GM21619 (cell line): ENCODE measurements around the gene WTAP.
"Not testable (repeated sequence)": the region's sequence is repeated elsewhere in the genome, so short reads cannot be mapped to it uniquely, and the experiment has no call there.

Experiments
- ATAC-seq: cut with Tn5 transposase; IDR thresholded peaks from one replicate; pipeline ENCODE4 v1.9.1; 2021; ENCODE audit not compliant: unreplicated experiment

Gene WTAP

DNA sequence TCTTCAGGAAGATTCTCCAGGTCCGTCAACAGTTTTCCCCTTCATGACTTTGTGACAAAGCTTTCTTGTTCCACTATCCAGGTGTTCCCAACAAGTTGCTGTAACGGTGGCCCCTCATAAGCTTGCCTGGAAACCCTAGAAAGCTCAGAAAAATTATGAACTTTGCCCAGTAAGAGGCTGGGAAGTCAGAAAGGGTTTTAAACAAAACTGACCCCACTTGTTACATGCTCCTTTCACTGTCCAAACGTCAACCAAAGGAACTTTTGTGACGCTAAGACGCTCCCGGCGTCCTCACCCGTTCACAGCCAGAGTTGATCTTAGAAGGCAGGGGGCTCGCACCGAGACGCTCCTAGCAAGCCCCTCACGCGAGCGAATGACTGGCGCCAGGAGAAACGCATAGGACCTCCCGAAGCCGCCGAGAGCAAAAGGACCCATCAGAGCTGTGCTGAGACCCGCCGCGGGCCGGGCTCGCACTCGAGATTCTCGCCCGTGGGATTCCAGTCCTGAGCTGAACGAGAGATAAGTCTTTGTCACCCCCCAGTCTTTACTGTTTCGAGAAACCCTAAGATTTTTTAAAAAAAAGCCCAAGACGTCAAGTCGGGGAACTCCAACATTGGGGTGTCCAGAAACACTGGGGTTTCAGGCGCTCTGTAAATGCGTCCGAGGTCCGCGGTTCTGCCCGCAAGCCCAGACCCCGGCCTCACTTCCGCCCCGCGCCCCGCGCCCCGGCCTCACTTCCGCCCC, 34.0 kb downstream of the WTAP start:
- no peak for ATAC-seq

DNA sequence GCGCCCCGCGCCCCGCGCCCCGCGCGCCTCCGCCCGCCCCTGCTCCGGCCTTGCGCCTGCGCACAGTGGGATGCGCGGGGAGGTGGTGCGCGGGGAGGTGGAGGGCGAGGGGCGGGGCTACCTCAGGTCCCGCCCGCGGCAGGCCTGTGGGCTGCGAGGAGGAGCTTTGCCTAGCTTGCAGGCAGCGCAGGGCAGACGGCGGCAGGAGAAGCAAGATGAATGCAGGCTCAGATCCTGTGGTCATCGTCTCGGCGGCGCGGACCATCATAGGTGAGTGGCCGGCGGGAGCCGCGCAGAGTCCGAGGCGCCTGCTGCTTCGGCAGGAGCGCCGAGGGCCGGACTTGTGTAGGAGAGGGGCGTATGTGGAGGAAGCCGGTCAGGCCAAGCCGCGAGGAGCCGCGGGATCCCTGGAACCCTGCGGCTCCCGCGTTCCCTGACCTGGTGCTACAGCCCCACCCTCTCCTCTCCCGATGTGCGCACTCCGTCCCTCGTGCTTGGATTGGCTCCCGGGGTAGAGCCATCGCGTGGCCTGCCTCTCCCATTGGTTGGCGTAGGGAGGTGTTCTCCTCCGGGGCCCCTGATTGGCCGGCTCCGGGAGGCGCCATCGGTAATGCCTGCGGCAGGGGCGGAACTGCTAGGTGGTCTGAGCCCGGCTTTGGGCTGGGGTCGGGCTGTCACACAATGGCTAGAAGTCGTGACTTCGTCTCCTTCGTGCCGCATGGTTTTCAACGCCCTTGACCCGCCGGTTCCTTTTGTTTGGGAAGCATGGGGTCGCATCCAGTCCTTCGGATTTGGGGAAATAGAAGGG, 34.8 kb downstream of the WTAP start, which contains the start of gene ACAT2:
Gene ACAT2 (plus strand): TSS at position 173 of the 808 bp plus-strand sequence. CDS start 43 bp downstream, at position 216.
- ATAC-seq: peak; percentile 98

DNA sequence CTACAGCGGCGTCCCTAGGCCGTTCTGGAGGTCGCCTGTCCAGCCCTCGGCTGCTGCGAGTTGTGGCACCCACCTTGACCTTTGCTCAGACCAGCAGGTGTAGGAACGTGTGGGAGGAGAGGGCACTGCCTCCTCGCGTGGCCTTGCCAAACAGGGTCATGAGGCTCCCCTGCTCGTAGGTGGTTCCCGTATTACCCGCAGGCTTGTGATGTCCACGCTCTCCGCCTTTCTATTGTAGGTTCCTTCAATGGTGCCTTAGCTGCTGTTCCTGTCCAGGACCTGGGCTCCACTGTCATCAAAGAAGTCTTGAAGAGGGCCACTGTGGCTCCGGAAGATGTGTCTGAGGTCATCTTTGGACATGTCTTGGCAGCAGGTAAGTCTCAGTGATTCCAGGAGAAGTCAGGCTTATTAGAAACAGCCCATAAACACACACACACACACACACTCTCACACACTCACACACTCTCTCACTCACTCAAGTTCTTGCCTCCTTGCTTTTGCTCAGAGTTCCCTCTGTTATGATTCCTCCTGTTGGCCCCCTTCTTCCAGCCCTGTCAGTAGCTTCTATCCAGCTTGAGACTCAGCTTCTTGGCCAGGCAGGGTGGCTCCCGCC, 35.5 kb downstream of the WTAP start:
- ATAC-seq: peak; percentile 15

DNA sequence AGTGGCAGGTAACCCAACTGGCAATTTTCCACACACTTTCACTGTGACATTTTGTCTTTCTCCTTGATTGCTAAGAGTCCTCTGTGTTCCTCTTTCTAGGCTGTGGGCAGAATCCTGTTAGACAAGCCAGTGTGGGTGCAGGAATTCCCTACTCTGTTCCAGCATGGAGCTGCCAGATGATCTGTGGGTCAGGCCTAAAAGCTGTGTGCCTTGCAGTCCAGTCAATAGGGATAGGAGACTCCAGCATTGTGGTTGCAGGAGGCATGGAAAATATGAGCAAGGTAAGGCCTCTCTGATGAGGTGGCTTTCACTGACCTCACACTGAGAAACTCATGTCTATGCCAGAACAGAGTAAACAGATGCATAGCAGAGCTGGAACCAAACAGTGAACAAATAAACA, 39.6 kb downstream of the WTAP start:
- ATAC-seq: no peak

DNA sequence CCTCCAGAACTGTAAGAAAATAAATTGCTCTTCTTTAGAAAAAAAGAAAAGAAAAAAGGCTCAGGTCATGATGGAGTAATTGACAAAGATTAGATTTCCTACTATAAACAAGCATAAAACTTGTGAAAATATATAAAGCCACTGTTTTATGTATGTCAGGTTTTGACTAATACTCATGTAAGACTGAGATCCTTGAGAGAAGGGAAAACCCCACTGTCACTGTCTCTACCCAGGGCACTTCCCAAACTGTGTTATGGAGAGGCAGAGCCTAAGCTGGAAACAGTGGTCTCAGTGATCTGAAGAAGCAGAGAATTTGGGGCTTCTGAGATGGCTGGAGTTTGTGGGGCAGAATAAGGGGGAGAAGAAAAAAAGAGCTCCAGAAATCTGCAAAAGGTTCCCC, 42.2 kb downstream of the WTAP start:
- no peak for ATAC-seq

DNA sequence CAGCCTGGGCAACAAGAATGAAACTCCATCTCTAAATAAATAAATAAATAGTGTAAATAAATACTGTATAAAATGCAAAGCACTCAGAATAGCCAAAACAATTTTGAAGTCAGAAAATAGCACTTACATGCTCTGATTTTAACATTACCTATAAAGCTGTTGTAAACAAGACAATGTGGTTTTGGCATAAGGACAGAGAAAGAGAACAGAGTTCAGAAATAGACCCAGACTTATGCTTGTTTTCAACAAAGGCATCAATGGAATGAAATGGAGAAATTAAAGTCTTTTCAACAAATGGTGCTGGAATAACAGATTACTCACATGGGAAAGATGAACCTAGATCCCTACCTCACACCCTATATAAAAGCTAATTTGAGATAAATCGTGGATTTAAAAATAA, 44.9 kb downstream of the WTAP start:
- ATAC-seq: no peak

DNA sequence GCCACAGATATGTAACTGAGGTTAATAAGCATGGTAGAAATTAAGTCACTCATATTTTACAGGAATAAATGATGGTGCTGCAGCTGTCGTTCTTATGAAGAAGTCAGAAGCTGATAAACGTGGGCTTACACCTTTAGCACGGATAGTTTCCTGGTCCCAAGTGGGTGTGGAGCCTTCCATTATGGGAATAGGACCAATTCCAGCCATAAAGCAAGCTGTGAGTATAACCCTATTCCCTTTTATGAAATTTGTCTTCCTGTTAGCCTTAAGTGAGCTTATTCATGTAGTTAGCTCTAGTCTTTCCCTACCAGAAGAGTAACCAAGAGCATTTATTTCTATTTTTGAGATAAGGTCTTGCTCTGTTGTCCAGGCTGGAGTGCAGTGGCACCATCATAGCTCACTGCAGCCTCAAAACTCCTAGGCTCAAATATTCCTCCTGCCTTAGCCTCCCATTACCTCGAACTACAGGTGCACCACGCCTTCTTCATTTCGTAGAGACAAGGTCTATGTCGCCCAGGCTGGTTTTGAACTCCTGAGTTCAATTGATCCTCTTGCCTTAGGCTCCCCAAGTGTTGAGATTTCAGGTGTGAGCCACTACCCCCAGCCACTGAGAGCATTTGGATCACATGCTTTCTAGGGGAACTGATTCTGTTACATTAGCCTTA, 50.1 kb downstream of the WTAP start:
- ATAC-seq: no peak

DNA sequence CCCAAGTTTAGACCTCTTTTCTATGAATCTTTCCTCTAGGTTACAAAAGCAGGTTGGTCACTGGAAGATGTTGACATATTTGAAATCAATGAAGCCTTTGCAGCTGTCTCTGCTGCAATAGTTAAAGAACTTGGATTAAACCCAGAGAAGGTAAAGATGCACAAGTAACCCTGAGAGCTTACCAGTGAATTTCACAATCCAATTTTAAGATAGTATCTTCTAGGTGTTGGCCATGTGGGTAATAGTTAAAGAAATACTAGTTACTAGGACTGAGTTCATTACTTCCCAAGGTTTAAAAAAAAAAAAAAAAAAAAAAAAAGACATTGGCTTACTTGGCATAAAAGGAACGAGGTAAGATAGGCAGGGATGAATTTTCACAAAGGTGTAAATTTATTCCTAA, 50.8 kb downstream of the WTAP start:
- no peak for ATAC-seq

DNA sequence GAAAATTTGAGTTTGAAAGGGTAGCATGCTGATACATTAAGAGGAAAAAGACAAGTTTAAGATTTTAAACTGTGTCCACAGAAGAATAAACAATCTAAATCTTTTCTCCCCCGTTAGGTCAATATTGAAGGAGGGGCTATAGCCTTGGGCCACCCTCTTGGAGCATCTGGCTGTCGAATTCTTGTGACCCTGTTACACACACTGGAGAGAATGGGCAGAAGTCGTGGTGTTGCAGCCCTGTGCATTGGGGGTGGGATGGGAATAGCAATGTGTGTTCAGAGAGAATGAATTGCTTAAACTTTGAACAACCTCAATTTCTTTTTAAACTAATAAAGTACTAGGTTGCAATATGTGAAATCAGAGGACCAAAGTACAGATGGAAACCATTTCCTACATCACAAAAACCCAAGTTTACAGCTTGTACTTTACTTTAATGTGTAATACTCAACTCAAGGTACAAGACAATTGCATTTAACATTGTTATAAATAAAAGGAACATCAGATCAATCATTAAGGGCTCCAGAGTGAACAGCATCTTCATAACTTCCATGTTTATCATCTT, 51.3 kb downstream of the WTAP start:
- ATAC-seq: no peak

DNA sequence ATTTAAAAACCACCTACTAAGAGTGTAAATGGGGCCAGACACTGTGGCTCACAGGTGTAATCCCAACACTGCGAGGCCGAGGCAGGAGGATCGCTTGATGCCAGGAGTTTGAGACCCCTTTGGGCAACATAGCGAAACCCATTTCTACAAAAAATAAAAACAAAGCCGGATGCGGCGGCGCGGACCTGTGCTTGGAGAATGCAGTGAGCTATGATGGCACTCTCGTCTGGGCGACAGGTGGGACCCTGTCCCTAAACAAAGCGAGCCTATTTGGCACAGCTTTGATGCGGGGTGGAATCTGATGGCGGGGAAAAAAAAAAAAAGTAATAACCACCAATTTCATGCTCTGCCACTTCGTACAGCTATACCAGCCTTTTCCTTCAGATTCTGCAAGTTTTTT, 61.0 kb downstream of the WTAP start:
- ATAC-seq: no peak

DNA sequence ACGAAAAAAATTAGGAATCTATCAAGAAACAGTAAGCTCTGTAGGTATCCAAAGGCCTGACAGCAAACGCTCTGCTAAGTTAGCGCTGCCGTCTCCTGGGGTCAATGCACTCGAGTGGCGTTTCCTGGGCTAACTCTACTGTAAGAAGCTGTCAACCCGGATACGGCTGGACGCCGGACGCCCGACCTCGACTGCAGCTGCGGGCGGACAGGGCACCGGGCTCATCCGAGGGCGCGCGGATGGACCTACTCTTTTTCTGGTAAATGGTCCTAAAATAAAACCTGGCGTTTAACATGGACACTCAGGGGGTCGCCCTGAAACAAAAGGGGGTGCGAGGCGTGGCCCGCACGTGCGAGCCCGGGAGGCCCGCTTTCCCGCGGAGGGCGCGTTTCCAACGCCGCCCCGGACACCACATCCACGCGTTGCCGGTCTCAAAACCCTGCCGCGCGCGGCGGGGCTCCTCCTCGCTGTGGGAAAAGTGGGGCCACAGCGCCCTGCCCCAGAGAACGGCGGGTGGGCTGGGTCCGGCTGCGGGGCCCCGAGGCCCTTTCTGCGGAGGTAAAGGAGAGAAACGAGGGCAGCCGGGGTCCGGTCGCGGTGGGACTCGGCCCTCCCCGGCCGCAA, 61.6 kb downstream of the WTAP start:
- ATAC-seq: peak; percentile 0

DNA sequence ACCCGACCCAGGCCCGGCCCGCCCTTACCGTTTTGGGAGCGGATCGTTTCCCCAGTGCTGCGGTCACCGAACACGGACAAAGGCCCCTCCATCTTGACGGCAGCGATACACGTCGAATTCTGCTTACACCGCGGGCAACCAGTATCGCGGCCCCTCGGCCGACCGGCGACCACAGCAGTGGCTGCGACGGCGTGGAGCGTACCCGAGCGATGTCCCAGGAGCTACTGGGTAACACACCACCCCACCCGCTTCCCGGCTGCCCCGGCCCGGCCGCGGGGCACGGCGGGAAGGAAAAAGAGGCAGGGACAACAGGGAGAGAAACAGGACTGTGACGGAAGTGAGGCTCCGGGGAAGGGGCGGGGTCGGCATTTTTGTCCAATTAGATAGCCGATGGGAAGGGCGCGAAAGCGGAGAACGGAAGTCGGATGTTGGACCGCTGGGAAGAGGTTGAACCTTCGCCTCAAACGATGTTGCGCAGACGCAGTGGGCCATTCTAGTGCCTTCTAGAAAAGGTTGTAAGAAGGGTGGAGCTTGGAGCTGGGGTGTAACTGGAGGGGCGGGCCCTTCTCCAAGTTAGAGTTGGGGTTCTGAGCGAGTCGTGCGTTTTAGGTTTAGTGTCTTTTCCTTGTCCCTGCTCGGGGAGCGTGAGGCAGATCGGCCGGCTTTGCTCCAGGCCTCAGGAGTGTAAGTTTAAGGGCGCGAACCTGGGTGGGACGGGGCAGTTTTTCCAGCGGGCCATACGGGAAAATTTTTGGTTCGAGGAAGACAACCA, 62.3 kb downstream of the WTAP start, which contains the start of gene TCP1:
Gene TCP1 (minus strand): TSS at position 226 of the 772 bp plus-strand sequence. CDS start 134 bp downstream, at position 92.
- ATAC-seq: peak; percentile 63

DNA sequence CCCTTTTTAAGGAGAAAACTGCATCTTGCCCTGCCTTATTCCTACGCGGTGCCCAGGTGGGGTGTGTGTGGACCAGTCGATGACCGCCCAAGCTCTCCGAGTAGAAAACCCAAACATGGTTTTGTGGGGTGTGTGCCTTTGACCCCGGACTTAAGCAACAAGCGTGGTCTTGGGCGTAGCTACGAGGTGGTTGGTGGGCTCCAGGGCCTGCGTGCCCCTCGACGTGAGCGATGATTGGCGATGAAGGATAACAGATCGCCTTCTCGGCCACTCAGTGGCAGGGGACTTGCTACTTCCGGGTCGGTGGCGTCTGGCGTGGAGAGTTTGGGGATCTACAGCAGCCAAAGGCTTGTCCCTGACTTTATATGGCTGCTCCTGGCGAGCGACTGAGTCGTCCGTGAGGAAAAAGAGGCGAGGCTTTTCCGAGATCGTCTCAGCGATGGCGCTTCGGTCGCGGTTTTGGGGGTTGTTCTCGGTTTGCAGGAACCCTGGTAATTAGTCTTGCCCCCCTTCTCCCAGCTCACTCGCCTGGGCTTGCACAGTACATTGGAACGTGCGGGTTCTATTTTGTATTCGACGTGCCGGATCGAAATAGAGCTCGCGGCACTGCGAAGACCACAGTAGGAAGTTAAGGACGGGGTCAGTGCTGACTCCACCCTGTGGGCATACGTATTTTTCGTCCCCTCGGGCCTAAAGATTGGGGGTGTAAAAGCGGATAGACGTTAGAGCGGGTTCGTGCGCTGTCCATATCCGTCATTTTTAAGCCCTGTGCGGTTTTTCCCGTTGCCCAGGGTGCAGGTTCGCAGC, 63.0 kb downstream of the WTAP start, which contains the start of gene MRPL18:
Gene MRPL18 (plus strand): TSS at position 319 of the 807 bp plus-strand sequence. CDS start 121 bp downstream, at position 440.
- peak; percentile 82 for ATAC-seq

DNA sequence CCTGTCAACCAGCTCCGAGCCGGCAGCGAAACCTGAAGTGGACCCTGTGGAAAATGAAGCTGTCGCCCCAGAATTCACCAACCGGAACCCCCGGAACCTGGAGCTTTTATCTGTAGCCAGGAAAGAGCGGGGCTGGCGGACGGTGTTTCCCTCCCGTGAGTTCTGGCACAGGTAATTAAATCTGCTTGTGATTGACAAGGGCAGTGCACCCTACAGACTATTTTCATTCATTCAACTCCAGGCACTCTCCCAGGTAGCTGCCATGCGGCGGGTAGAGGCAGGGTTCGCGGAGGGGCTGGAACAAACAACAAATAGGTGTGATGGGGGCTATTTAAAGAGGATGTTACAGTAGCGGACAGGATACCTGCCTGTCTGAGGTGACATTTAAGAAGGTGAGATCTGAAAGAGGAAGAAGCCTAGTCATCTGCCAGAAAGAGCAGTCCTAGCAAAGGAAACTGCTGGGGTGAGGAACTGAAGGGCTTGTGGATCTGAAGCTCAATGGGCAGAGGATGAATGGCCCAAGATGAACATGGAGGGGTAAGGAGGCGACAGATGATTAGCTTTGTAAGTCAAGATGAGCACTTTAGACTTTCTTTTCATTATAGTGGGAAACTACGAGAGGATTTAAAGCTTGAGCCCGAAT, 63.8 kb downstream of the WTAP start:
- no peak for ATAC-seq

DNA sequence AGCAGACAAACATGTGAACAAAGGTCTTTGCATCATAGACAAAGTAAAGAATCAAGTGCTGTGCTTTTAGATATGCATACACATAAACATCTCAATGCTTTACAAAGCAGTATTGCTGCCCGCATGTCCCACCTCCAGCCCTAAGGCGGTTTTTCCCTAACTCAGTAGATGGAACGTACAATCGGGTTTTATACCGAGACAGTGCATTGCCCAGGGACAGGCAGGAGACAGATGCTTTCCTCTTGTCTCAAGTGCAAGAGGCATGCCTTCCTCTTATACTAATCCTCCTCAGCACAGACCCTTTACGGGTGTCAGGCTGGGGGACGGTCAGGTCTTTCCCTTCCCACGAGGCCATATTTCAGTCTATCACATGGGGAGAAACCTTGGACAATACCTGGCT, 67.7 kb downstream of the WTAP start:
- ATAC-seq: not testable (repeated sequence)

DNA sequence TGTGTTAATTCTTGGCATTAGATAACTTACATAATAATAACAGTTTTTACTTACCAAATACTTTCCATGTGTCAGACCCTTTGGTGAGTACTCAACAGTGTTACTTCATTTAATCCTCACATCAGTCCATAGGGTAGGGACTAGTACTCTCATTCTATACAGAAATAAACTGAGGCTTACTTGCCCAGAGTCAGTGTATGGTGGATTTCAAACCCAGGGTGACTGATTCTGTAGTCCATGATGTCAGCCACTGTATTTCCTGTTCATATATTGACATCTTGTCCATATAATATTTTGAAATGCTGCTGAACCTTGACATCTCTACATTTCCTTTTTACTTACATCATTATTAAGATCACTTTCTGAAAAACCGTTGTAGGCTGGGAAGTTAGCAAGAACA, 70.2 kb downstream of the WTAP start:
- ATAC-seq: no peak

DNA sequence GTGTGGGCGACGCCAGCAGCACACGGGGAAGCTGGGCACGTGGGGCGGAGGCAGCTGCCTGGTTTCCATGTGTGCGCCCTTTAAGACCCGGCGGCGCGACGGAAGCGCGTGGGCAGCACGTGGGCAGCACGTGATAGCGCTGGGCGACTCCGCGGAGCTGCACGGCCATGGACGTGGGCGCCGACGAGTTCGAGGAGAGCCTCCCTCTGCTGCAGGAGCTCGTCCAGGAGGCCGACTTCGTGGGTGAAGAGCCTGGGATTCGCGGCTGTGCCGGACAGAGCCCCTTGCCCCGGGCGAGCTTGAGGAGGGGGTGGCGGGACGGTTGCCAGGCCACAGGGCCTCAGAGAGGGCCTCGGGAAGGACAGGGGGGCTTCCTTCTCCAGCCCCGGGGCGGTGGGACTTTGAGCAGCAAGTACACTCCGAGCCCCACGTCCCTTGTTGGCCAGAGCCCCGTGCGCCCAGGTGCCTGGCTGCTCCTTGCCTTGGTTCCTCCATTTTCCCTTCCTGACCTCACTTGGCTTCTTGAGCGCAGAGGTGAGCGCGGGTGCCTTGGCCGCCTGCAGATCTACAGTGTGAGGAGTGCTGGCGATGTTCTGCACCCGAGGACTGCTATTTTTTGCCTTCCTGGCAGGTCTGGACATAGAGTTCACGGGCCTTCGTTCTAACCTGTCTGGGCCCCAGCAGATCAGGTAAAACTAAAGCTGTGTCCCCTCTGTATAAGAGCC, 73.0 kb downstream of the WTAP start, which contains the start of gene PNLDC1:
Gene PNLDC1 (plus strand): TSS at position 136 of the 725 bp plus-strand sequence. CDS start 32 bp downstream, at position 168.
- no peak for ATAC-seq
